NCI-H460 (cell line): Measurements from ENCODE around the gene OSBPL10. TPM values are rescaled to one million over a fixed set of nuclear protein-coding genes. Genes with fewer than 3 reads are reported as not detected.

Experiments
- DNase-seq: peaks from one replicate; pipeline ENCODE4 v3.0.0-alpha.2; 2016; ENCODE audit warnings: low read depth; ENCODE audit errors: extremely low read depth
- total RNA-seq: library from RNA; depleted of rRNA; stranded (reverse); fragments of >200 nt; shearing (Covaris generic); gene quantifications from 2 replicates; pipeline ENCODE4 v1.2.3, GENCODE V29; 2014

OSBPL10 gene
- total RNA-seq, 1 experiment from 2014 or later, result 3.0 TPM

- DNase-seq, result no peak
These were observed 20.9 kb downstream of the OSBPL10 start for GRCh38 chr3:31959951-31960792.

- DNase-seq, result no peak
These were observed 21.8 kb downstream of the OSBPL10 start for GRCh38 chr3:31959251-31959650.

GRCh38 chr3:31958701-31959152 lies 22.3 kb downstream of the OSBPL10 start:
- DNase-seq, result no peak

- DNase-seq, result no peak
These were observed 24.0 kb downstream of the OSBPL10 start for GRCh38 chr3:31957106-31957505.

- DNase-seq, result no peak
These were observed 25.5 kb downstream of the OSBPL10 start for GRCh38 chr3:31955581-31955980.

GRCh38 chr3:31953636-31954035 lies 27.4 kb downstream of the OSBPL10 start:
- no peak for DNase-seq

GRCh38 chr3:31953091-31953490 lies 28.0 kb downstream of the OSBPL10 start:
- no peak for DNase-seq

GRCh38 chr3:31952205-31952604 lies 28.9 kb downstream of the OSBPL10 start:
- no peak for DNase-seq

GRCh38 chr3:31948280-31948679 lies 32.8 kb downstream of the OSBPL10 start:
- no peak for DNase-seq

GRCh38 chr3:31947671-31948091 lies 33.4 kb downstream of the OSBPL10 start:
- no peak for DNase-seq

GRCh38 chr3:31947162-31947561 lies 33.9 kb downstream of the OSBPL10 start:
- no peak for DNase-seq

GRCh38 chr3:31946484-31947081 lies 34.5 kb downstream of the OSBPL10 start:
- no peak for DNase-seq

- DNase-seq, result no peak
These were observed 35.4 kb downstream of the OSBPL10 start for GRCh38 chr3:31945738-31946052.

GRCh38 chr3:31943041-31943440 lies 38.0 kb downstream of the OSBPL10 start:
- DNase-seq, result no peak

- DNase-seq, result no peak
These were observed 38.6 kb downstream of the OSBPL10 start for GRCh38 chr3:31942446-31942845.

GRCh38 chr3:31937225-31937624 lies 43.8 kb downstream of the OSBPL10 start:
- DNase-seq, result no peak

GRCh38 chr3:31936420-31937060 lies 44.5 kb downstream of the OSBPL10 start:
- no peak for DNase-seq

GRCh38 chr3:31934866-31935265 lies 46.2 kb downstream of the OSBPL10 start:
- DNase-seq, result no peak

- DNase-seq, result no peak
These were observed 47.0 kb downstream of the OSBPL10 start for GRCh38 chr3:31934018-31934417.

GRCh38 chr3:31932990-31933389 lies 48.1 kb downstream of the OSBPL10 start:
- no peak for DNase-seq

GRCh38 chr3:31929826-31930502 lies 51.1 kb downstream of the OSBPL10 start:
- DNase-seq, result no peak
